Measurements from ENCODE around the gene KHK.
A peak's percentile ranks its signal among the peaks of the same experiment; 100 is the strongest.

The KHK gene

DNA sequence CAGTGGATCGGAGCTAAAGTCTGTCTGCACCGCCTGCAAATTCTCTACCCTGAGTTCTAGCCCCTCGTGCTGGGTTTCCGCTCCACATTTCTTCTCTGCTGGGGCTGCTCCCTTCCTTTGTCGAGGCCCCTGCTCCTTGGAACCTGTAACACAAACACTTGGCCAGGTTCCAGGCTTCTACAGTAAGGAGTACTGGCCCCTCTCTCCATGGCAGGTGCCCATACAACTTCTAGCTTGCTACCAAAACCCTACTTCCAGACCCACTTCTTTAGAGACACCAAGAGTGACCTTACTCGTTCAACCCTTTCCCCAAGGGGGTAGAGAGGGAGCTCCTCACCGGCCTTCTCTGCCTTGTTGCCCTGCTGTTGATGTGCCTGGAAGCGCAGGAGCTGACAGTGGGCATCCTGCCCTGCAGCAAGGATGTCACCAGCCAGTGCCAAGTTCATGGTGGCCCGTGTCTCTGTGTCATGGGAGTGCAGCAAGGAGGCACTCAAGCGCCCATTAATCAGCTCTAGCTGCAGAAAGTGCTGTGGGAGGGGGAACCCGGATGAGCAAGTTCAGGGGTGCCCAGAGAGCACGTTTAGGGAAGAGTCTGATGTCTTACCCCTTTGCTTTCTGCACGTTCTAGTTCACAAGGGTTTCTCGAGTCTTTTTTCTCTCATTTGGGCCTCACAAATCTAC is 46.8 kb downstream of the KHK start:
- DNase-seq, result no peak
- peak overlapping the region; percentile 95 for H3K4me3 ChIP-seq (ENCODE audit: low read depth, low read length)
- H3K9me3 ChIP-seq, result no peaks in the 10 kb centered on the region
- TF ChIP-seq, protein P1, sequence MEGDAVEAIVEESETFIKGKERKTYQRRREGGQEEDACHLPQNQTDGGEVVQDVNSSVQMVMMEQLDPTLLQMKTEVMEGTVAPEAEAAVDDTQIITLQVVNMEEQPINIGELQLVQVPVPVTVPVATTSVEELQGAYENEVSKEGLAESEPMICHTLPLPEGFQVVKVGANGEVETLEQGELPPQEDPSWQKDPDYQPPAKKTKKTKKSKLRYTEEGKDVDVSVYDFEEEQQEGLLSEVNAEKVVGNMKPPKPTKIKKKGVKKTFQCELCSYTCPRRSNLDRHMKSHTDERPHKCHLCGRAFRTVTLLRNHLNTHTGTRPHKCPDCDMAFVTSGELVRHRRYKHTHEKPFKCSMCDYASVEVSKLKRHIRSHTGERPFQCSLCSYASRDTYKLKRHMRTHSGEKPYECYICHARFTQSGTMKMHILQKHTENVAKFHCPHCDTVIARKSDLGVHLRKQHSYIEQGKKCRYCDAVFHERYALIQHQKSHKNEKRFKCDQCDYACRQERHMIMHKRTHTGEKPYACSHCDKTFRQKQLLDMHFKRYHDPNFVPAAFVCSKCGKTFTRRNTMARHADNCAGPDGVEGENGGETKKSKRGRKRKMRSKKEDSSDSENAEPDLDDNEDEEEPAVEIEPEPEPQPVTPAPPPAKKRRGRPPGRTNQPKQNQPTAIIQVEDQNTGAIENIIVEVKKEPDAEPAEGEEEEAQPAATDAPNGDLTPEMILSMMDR (IDR thresholded peaks at IDR 0.05; ENCODE audit: low read depth, low read length), result no peak
- H3K36me3 ChIP-seq, result peaks cover 24% of the 10 kb centered on the region
- H3K4me1 ChIP-seq, result no peaks in the 10 kb centered on the region; the same call in 1 of the 2 replicates
- H3K27me3 ChIP-seq, result no peaks in the 10 kb centered on the region

DNA sequence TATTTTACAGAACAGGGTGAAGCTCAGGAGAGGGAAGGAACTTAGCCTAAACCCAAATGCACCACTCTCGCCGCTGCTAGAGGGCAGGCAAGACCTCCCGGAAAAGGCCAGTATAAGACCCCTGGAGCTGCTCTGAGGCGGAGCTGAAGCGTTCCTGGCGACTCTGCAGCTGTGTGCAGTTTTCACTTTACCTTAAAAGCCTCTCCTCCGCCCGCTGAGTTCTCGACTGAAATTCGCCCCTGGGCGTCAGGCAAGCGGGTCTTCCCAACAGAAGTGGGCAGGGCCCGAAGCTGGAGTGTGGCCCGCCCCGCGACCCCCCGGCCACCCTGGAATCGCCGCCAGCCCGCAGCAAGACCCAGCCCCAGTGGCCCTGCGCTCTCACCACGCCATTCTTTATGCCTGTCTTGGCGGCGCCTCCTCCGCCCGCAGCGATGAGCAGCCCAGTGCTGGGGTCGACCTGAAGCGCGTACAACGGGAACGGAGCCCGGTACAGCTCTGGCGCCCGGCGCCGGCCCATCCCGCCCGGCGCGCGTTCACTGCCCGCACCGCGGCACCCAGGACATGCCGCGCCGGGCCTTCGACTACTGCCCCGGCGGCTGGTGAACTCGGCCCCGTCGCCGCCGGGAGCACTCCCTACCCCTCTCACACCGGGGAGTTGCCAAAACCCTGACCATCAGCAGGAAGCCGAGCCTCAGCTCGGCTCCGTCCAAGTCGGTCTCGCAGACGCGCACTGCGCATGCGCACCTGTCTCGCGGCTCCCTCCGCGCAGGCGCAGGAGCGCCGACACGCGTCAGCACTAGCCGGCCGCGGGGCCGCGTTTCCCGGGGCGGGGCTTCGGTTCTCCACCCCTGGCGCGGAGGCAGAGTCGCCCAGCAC is 47.6 kb downstream of the KHK start, which contains the start of gene PREB:
TSS of gene PREB (minus strand) at position 732 of the 876 bp plus-strand sequence. CDS start at position 517, 215 bp downstream.
- peak; percentile 99 for DNase-seq
- H3K36me3 ChIP-seq, result peaks cover 24% of the 10 kb centered on the region
- H3K4me3 ChIP-seq (ENCODE audit: low read depth, low read length), result peak within 1 kb of the TSS; percentile 95
- TF ChIP-seq, protein P1 (IDR thresholded peaks at IDR 0.05; ENCODE audit: low read depth, low read length), result peak; percentile 48
- no peaks in the 10 kb centered on the region for H3K27me3 ChIP-seq
- no peaks in the 10 kb centered on the region; the same call in 1 of the 2 replicates for H3K4me1 ChIP-seq
- H3K9me3 ChIP-seq, result no peaks in the 10 kb centered on the region

DNA sequence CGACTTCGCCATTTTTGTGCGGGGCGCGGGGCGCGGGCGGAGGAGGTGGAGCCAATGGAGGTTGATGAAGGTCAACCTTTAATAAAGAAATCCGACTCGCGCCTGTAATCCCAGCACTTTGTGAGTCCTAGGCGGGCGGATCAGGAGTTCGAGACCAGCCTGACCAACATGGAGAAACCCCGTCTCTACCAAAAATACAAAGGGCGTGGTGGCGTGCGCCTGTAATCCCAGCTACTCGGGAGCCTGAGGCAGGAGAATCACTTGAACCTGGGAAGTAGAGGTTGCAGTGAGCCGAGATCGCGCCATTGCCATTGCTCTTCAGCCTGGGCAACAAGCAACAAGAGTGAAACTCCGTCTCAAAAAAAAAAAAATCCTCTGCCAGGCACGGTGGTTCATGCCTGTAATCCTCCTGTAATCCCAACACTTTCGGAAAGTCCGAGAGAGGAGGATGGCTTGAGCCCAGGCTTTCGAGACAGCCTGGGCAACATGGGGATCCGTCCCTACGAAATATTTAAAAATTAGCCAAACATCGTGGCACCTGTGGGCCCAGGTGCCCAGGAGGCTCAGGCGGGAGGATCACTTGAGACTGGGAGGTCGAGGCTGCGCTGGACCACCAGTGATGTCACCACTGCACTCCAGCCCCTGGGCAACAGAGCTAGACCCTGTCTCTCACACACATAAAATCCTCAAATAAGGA is 48.4 kb downstream of the KHK start:
- DNase-seq, result no peak
- Histone ChIP-seq H3K27me3 (no peaks in the 10 kb centered on the region), H3K4me1 (no peaks in the 10 kb centered on the region; the same call in 1 of the 2 replicates), H3K4me3 (ENCODE audit: low read depth, low read length) (peak overlapping the region; percentile 95), H3K36me3 (peaks cover 24% of the 10 kb centered on the region), H3K9me3 (no peaks in the 10 kb centered on the region)
- TF ChIP-seq, protein P1 (IDR thresholded peaks at IDR 0.05; ENCODE audit: low read depth, low read length), result no peak

DNA sequence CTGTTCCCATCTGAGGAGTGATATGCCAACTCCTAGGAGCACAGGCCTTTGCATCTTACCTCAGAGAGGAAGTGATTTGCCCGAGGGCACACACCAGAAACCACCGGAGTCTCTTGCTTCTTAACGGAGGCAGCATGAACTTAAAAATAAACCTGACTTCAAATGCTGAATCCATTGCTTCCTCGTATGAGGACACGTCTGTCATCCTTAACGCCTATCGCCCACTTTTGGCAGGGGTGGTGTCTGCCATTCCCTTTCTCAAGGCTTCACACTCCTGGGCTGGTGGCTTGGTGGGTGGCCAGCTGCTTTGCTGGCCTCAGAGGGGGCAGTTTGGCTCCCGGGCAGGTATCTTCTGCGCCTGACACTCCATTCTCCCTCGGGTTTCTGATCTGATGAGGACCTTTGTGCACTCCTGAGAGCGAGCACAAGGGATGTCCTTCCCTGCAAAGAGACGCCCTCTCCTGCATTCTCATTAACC is 48.9 kb downstream of the KHK start:
- TF ChIP-seq, protein P1 (IDR thresholded peaks at IDR 0.05; ENCODE audit: low read depth, low read length), result no peak
- Histone ChIP-seq H3K9me3 (no peaks in the 10 kb centered on the region), H3K4me1 (no peaks in the 10 kb centered on the region; the same call in 1 of the 2 replicates), H3K4me3 (ENCODE audit: low read depth, low read length) (no peak overlapping the region), H3K27me3 (no peaks in the 10 kb centered on the region), H3K36me3 (peaks cover 23% of the 10 kb centered on the region)
- DNase-seq, result no peak

DNA sequence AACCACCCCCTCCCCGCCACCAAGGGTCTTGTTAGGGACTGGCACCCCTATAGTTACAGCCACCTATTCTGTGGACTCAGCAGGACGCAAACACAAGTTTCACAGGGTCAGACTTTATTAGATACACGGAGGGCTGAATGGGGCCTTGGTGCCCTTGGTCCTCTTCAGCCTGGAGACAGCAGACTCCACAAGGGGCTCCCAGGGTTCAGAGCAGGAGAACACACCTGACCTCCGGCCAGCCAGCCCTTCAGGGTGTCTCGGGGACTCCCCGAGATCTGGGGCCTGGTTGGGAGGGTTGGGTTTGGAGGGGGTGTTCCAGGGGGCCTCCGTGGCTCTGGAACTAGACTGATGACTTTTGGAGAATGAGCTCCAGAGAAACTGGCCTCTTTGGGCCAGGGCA is 50.2 kb downstream of the KHK start:
- no peaks in the 10 kb centered on the region; the same call in 1 of the 2 replicates for H3K4me1 ChIP-seq
- TF ChIP-seq, protein P1 (IDR thresholded peaks at IDR 0.05; ENCODE audit: low read depth, low read length), result no peak
- H3K9me3 ChIP-seq, result no peaks in the 10 kb centered on the region
- no peak overlapping the region for H3K4me3 ChIP-seq (ENCODE audit: low read depth, low read length)
- H3K27me3 ChIP-seq, result no peaks in the 10 kb centered on the region
- peaks cover 10% of the 10 kb centered on the region for H3K36me3 ChIP-seq
- no peak for DNase-seq

Data from BE2C (cell line).